RWPE1 (cell line): Measurements from ENCODE around the gene UFD1.

Source experiments
- CTCF ChIA-PET: fragments of 350-600 bp; sonication (Branson Sonifier 250); formaldehyde crosslinking; extraction: SDS; loops from one replicate; lab custom pipeline; 2021; lab: Yijun Ruan, JAX
- POLR2A ChIA-PET: fragments of 400-600 bp; formaldehyde crosslinking; extraction: SDS; loops from one replicate; lab custom pipeline; 2020; ENCODE audit warnings: antibody characterized with exemption; ENCODE audit not compliant: low non-redundant PET; lab: Yijun Ruan, JAX
- DNase-seq: peaks from one replicate; pipeline ENCODE4 v3.0.0; 2012; ENCODE audit warnings: low spot score
- H3K27ac ChIP-seq: fragments of 450-650 bp; 2 replicates; pipeline ENCODE4 v1.5.1; 2017
- CTCF ChIP-seq: fragments of 450-650 bp; conservative IDR thresholded peaks from 2 replicates; pipeline ENCODE4 v1.5.1; 2017; ENCODE audit warnings: low read depth, mild to moderate bottlenecking

UFD1 gene

GRCh38 chr22:19525116-19525660 is 46.2 kb upstream of the UFD1 start:
- CTCF ChIA-PET, result no interaction called here
- DNase-seq, result no peak
- TF ChIP-seq CTCF, result no peak
- H3K27ac ChIP-seq, result no peak overlapping the region
- POLR2A ChIA-PET, result no interaction called here

- DNase-seq, result no peak
- H3K27ac ChIP-seq, result no peak within 1 kb of the TSS
- POLR2A ChIA-PET, result no interaction called here
- CTCF ChIA-PET, result no interaction called here
- no peak for TF ChIP-seq CTCF
These were observed 45.5 kb upstream of the UFD1 start, which contains the start of gene CLDN5 for GRCh38 chr22:19524170-19525115. Gene CLDN5 (minus strand): TSS chr22:19524410. CDS start chr22:19524255, 155 bp downstream.

- H3K27ac ChIP-seq, result no peak overlapping the region
These were observed 44.5 kb upstream of the UFD1 start for GRCh38 chr22:19523240-19524169.

GRCh38 chr22:19522881-19523239 is 43.9 kb upstream of the UFD1 start:
- H3K27ac ChIP-seq, result no peak overlapping the region
- no peak for DNase-seq
- ChIA-PET CTCF (no interaction called here), POLR2A (no interaction called here)
- TF ChIP-seq CTCF, result no peak

More at GRCh38 chr22:19523240-19524169, 44.5 kb upstream of the UFD1 start:
- POLR2A ChIA-PET, result no interaction called here
- DNase-seq, result no peak
- CTCF ChIA-PET, result no interaction called here
- TF ChIP-seq CTCF, result no peak

GRCh38 chr22:19522190-19522880 is 43.3 kb upstream of the UFD1 start:
- no peak for DNase-seq
- peak overlapping the region; percentile 41 for H3K27ac ChIP-seq
- ChIA-PET CTCF (no interaction called here), POLR2A (no interaction called here)
- no peak for TF ChIP-seq CTCF
